ENCODE results near the gene ABHD10. TPM values are rescaled to one million over a fixed set of nuclear protein-coding genes. Genes with fewer than 3 reads are reported as not detected.

ABHD10 gene
- total RNA-seq, 2 experiments from 2014 or later: 79.8 to 84.2 TPM

GRCh38 chr3:112038863-112039262 lies 60.0 kb downstream of the ABHD10 start:
- ChIA-PET POLR2A (interaction anchor here (0.5 to 0.9 kb wide), 2 partner anchors 36 to 146 kb away, joined by 3 read pairs; no protein-coding TSS in a partner anchor), CTCF (interaction anchor here (0.9 to 3.0 kb wide), 4 partner anchors 25 to 72 kb away, joined by 3 to 11 read pairs (median 4); no protein-coding TSS in a partner anchor)
- no peaks in the 10 kb centered on the region for H3K36me3 Mint-ChIP-seq
- no peaks in the 10 kb centered on the region for H3K27me3 Mint-ChIP-seq
- H3K4me1 Mint-ChIP-seq (ENCODE audit: low read depth): no peaks in the 10 kb centered on the region
- H3K9me3 Mint-ChIP-seq: peaks cover 2% of the 10 kb centered on the region
- no peak overlapping the region for H3K4me3 Mint-ChIP-seq
- no peak overlapping the region for H3K27ac Mint-ChIP-seq
- DNase-seq: no peak
- intact Hi-C loops (cut with micrococcal nuclease): no loop called here

- intact Hi-C loops (cut with micrococcal nuclease): loop anchor here (5.0 to 10.0 kb wide), 2 partner anchors 39 to 177 kb away; no protein-coding TSS in a partner anchor
- CTCF ChIA-PET: interaction anchor here (1.0 to 5.6 kb wide), 3 partner anchors 13 to 51 kb away, joined by 3 to 49 read pairs (median 11); no protein-coding TSS in a partner anchor
- no peaks in the 10 kb centered on the region for H3K4me1 Mint-ChIP-seq (ENCODE audit: low read depth)
Measured at GRCh38 chr3:112041321-112041720, 62.5 kb downstream of the ABHD10 start.

GRCh38 chr3:112042842-112043280 lies 64.0 kb downstream of the ABHD10 start:
- Mint-ChIP-seq H3K9me3 (no peaks in the 10 kb centered on the region), H3K4me3 (no peak overlapping the region), H3K4me1 (ENCODE audit: low read depth) (peaks cover 2% of the 10 kb centered on the region), H3K36me3 (no peaks in the 10 kb centered on the region), H3K27ac (no peak overlapping the region), H3K27me3 (no peaks in the 10 kb centered on the region)
- intact Hi-C loops (cut with micrococcal nuclease): loop anchor here (1.0 to 10.0 kb wide), 7 partner anchors 22 to 326 kb away; no protein-coding TSS in a partner anchor
- ChIA-PET CTCF (interaction anchor here (0.6 to 5.6 kb wide), 41 partner anchors 8 to 519 kb away, joined by 3 to 50 read pairs (median 4); partner anchors contain the start of genes ABHD10, ATG3, PHLDB2 and SLC35A5), POLR2A (no interaction called here)
- no peak for DNase-seq

More at GRCh38 chr3:112041321-112041720, 62.5 kb downstream of the ABHD10 start:
- no peak overlapping the region for H3K4me3 Mint-ChIP-seq
- POLR2A ChIA-PET: no interaction called here
- no peak for DNase-seq
- H3K27ac Mint-ChIP-seq: no peak overlapping the region
- no peaks in the 10 kb centered on the region for H3K36me3 Mint-ChIP-seq
- peaks cover 2% of the 10 kb centered on the region for H3K9me3 Mint-ChIP-seq
- no peaks in the 10 kb centered on the region for H3K27me3 Mint-ChIP-seq

Other genes with a start within 250 kb of the ABHD10 start
- 1 to 10 TPM; 2.1 TPM for gene PHLDB2, start 119.8 kb upstream of the ABHD10 start, total RNA-seq
- under 1 TPM; 0.78 to 0.85 TPM for gene TAGLN3, start 19.9 kb downstream of the ABHD10 start, total RNA-seq
- not detected for gene TMPRSS7, start 55.7 kb downstream of the ABHD10 start, total RNA-seq
- 1 to 10 TPM; 3.3 to 4.4 TPM for gene C3orf52, start 107.4 kb downstream of the ABHD10 start, total RNA-seq
- 10 to 100 TPM; 11.7 to 14.4 TPM for gene GCSAM, start 154.2 kb downstream of the ABHD10 start, total RNA-seq